SK-MEL-5 (cell line): Measurements from ENCODE around the gene CATSPERD. TPM values are rescaled to one million over a fixed set of nuclear protein-coding genes. Genes with fewer than 3 reads are reported as not detected.

Experiments
- DNase-seq: peaks from one replicate; pipeline ENCODE4 v3.0.0-alpha.2; 2016; ENCODE audit warnings: low read depth, low spot score
- in situ Hi-C: cut with HindIII; loops from 2 replicates; pipeline ENCODE4 v1.10.0; 2016; ENCODE audit warnings: low sequenced_read_pairs, high pct_unique_total_duplicates, low pct_unique_long_range_greater_than_20kb
- total RNA-seq: library from RNA; depleted of rRNA; stranded (reverse); fragments of >200 nt; shearing (Covaris generic); gene quantifications from 2 replicates; pipeline ENCODE4 v1.2.3, GENCODE V29; 2014; rRNA removed

Gene CATSPERD
- total RNA-seq, 1 experiment from 2014 or later = not detected

GRCh38 chr19:5827891-5828660 lies 107.6 kb downstream of the CATSPERD start:
- in situ Hi-C loops = no loop called here
- DNase-seq = no peak

Other genes with a start within 250 kb of the CATSPERD start
- 4.9 TPM in 2 replicates for gene TINCR, start 152.7 kb upstream of the CATSPERD start, total RNA-seq
- 10.9 and 18.9 TPM in 2 replicates for gene SAFB2, start 97.9 kb upstream of the CATSPERD start, total RNA-seq
- gene SAFB, start 97.6 kb upstream of the CATSPERD start, total RNA-seq = 16.7 and 27.5 TPM in 2 replicates
- gene MICOS13, start 40.1 kb upstream of the CATSPERD start, total RNA-seq = 86.1 and 115 TPM in 2 replicates
- 4.4 and 5.5 TPM in 2 replicates for gene HSD11B1L, start 39.6 kb upstream of the CATSPERD start, total RNA-seq
- 613 and 661 TPM in 2 replicates for gene RPL36, start 30.3 kb upstream of the CATSPERD start, total RNA-seq
- 83.2 and 91.1 TPM in 2 replicates for gene LONP1, start 491 bp upstream of the CATSPERD start, total RNA-seq
- 2.0 and 3.1 TPM in 2 replicates for gene PRR22, start 64.1 kb downstream of the CATSPERD start, total RNA-seq
- gene DUS3L, start 70.5 kb downstream of the CATSPERD start, total RNA-seq = 51.6 and 52.9 TPM in 2 replicates
- gene NRTN, start 84.4 kb downstream of the CATSPERD start, total RNA-seq = 2.7 and 4.8 TPM in 2 replicates
- gene FUT6, start 119.1 kb downstream of the CATSPERD start, total RNA-seq = not detected in 2 replicates
- gene FUT3, start 130.8 kb downstream of the CATSPERD start, total RNA-seq = 3.0 and 3.3 TPM in 2 replicates
- not detected in 2 replicates for gene FUT5, start 149.9 kb downstream of the CATSPERD start, total RNA-seq
- 171 and 176 TPM in 2 replicates for gene NDUFA11, start 183.2 kb downstream of the CATSPERD start, total RNA-seq
- 6.0 and 6.6 TPM in 2 replicates for gene VMAC, start 184.2 kb downstream of the CATSPERD start, total RNA-seq
- gene CAPS, start 193.6 kb downstream of the CATSPERD start, total RNA-seq = 3.4 and 3.7 TPM in 2 replicates